Measurements from ENCODE around the gene SHROOM4. TPM values are rescaled to one million over a fixed set of nuclear protein-coding genes. Genes with fewer than 3 reads are reported as not detected.

Gene SHROOM4
- total RNA-seq, 1 donor from 2014 or later: 5.5 TPM

- no peak for TF ChIP-seq CTCF (IDR thresholded peaks at IDR 0.05)
- Mint-ChIP-seq H3K27ac (ENCODE audit: unreplicated experiment) (no peak overlapping the region), H3K4me3 (ENCODE audit: unreplicated experiment) (no peak overlapping the region), H3K27me3 (ENCODE audit: low read depth) (no peaks in the 10 kb centered on the region), H3K4me1 (ENCODE audit: low read depth) (no peaks in the 10 kb centered on the region), H3K9me3 (ENCODE audit: low read depth) (no peaks in the 10 kb centered on the region), H3K36me3 (ENCODE audit: low read depth) (no peaks in the 10 kb centered on the region)
- DNase-seq (ENCODE audit: low spot score): no peak
Observed at GRCh38 chrX:50756276-50756675, 57.7 kb downstream of the SHROOM4 start.

GRCh38 chrX:50751091-50751490 is 62.9 kb downstream of the SHROOM4 start:
- Mint-ChIP-seq H3K4me3 (ENCODE audit: unreplicated experiment) (no peak overlapping the region), H3K36me3 (ENCODE audit: low read depth) (no peaks in the 10 kb centered on the region), H3K9me3 (ENCODE audit: low read depth) (peaks cover 2% of the 10 kb centered on the region), H3K4me1 (ENCODE audit: low read depth) (peaks cover 8% of the 10 kb centered on the region), H3K27me3 (ENCODE audit: low read depth) (no peaks in the 10 kb centered on the region), H3K27ac (ENCODE audit: unreplicated experiment) (no peak overlapping the region)
- DNase-seq (ENCODE audit: low spot score): no peak
- TF ChIP-seq CTCF (IDR thresholded peaks at IDR 0.05): no peak

GRCh38 chrX:50747471-50747900 is 66.5 kb downstream of the SHROOM4 start:
- no peak for DNase-seq (ENCODE audit: low spot score)
- H3K4me3 Mint-ChIP-seq (ENCODE audit: unreplicated experiment): no peak overlapping the region
- no peak overlapping the region for H3K27ac Mint-ChIP-seq (ENCODE audit: unreplicated experiment)
- H3K9me3 Mint-ChIP-seq (ENCODE audit: low read depth): peaks cover 2% of the 10 kb centered on the region
- peak; percentile 85 for TF ChIP-seq CTCF (IDR thresholded peaks at IDR 0.05)
- peaks cover 8% of the 10 kb centered on the region for H3K4me1 Mint-ChIP-seq (ENCODE audit: low read depth)
- H3K36me3 Mint-ChIP-seq (ENCODE audit: low read depth): no peaks in the 10 kb centered on the region
- H3K27me3 Mint-ChIP-seq (ENCODE audit: low read depth): no peaks in the 10 kb centered on the region

- H3K36me3 Mint-ChIP-seq (ENCODE audit: low read depth): no peaks in the 10 kb centered on the region
- DNase-seq (ENCODE audit: low spot score): no peak
- no peak overlapping the region for H3K4me3 Mint-ChIP-seq (ENCODE audit: unreplicated experiment)
- H3K9me3 Mint-ChIP-seq (ENCODE audit: low read depth): peaks cover 16% of the 10 kb centered on the region
- H3K27ac Mint-ChIP-seq (ENCODE audit: unreplicated experiment): no peak overlapping the region
- H3K4me1 Mint-ChIP-seq (ENCODE audit: low read depth): peaks cover 9% of the 10 kb centered on the region
- no peak for TF ChIP-seq CTCF (IDR thresholded peaks at IDR 0.05)
- H3K27me3 Mint-ChIP-seq (ENCODE audit: low read depth): no peaks in the 10 kb centered on the region
Observed at GRCh38 chrX:50736656-50737055, 77.3 kb downstream of the SHROOM4 start.

- no peak for TF ChIP-seq CTCF (IDR thresholded peaks at IDR 0.05)
- peaks cover 5% of the 10 kb centered on the region for H3K9me3 Mint-ChIP-seq (ENCODE audit: low read depth)
- H3K27ac Mint-ChIP-seq (ENCODE audit: unreplicated experiment): no peak overlapping the region
Observed at GRCh38 chrX:50726296-50726695, 87.7 kb downstream of the SHROOM4 start.

More at GRCh38 chrX:50726296-50726695, 87.7 kb downstream of the SHROOM4 start:
- DNase-seq (ENCODE audit: low spot score): no peak
- H3K4me1 Mint-ChIP-seq (ENCODE audit: low read depth): peaks cover 34% of the 10 kb centered on the region
- H3K4me3 Mint-ChIP-seq (ENCODE audit: unreplicated experiment): no peak overlapping the region
- H3K27me3 Mint-ChIP-seq (ENCODE audit: low read depth): no peaks in the 10 kb centered on the region
- H3K36me3 Mint-ChIP-seq (ENCODE audit: low read depth): no peaks in the 10 kb centered on the region

Data from chondrocyte (in vitro differentiated cells).